PC-3 (cell line): ENCODE results near the gene SCGB1A1. TPM values are rescaled to one million over a fixed set of nuclear protein-coding genes. Genes with fewer than 3 reads are reported as not detected.

Experiments
- ATAC-seq: fragments of 200-7000 bp; cut with Tn5 transposase; 2 replicates; pipeline ENCODE4 v1.9.1; 2020; ENCODE audit warnings: mild to moderate bottlenecking, moderate library complexity
- BruUV-seq: library from RNA; stranded (reverse); fragments of 400-500 nt; replicated peaks from 2 replicates; lab custom pipeline; 2021; lab: Mats Ljungman, UMichigan
- CTCF ChIA-PET: fragments of 300-600 bp; sonication (Branson Sonifier 250); formaldehyde crosslinking; loops from one replicate; lab custom pipeline; 2022; ENCODE audit warnings: antibody characterized with exemption; lab: Charles Lee
- POLR2A ChIA-PET: fragments of 300-600 bp; sonication (Branson Sonifier 250); formaldehyde crosslinking; loops from one replicate; lab custom pipeline; 2022; ENCODE audit warnings: antibody characterized with exemption; ENCODE audit not compliant: unreplicated experiment; lab: Charles Lee
- DNase-seq: peaks from one replicate; pipeline ENCODE4 v3.0.0-alpha.2; 2015
- H2AFZ ChIP-seq: fragments of 300-600 bp; sonication (generic); 2 replicates; pipeline ENCODE4 v1.6.0; 2016; ENCODE audit warnings: antibody characterized with exemption, low read length
- H3F3A ChIP-seq: fragments of 300-600 bp; sonication (generic); one replicate; pipeline ENCODE4 v1.6.0; 2017; ENCODE audit warnings: antibody characterized with exemption, low read length, control low read depth, mild to moderate bottlenecking; ENCODE audit not compliant: unreplicated experiment
- H3K27ac ChIP-seq: fragments of 300-600 bp; sonication (generic); 2 replicates; pipeline ENCODE4 v1.5.1; 2016; ENCODE audit warnings: mild to moderate bottlenecking, low read length
- H3K27me3 ChIP-seq: fragments of 300-600 bp; sonication (generic); 2 replicates; pipeline ENCODE4 v1.6.1; 2016; ENCODE audit warnings: low read length, mixed read lengths
- H3K36me3 ChIP-seq: fragments of 300-600 bp; sonication (generic); 2 replicates; pipeline ENCODE4 v1.6.1; 2016; ENCODE audit warnings: low read depth, mixed run types, low read length, mixed read lengths
- H3K4me1 ChIP-seq: fragments of 300-600 bp; sonication (generic); 2 replicates; pipeline ENCODE4 v1.5.1; 2016; ENCODE audit warnings: low read length; ENCODE audit not compliant: insufficient read depth
- H3K4me2 ChIP-seq: fragments of 300-600 bp; sonication (generic); 2 replicates; pipeline ENCODE4 v1.6.0; 2016; ENCODE audit warnings: low read length
- H3K4me3 ChIP-seq: fragments of 300-600 bp; sonication (generic); 2 replicates; pipeline ENCODE4 v1.5.1; 2016; ENCODE audit warnings: mild to moderate bottlenecking, low read length, mixed read lengths
- H3K79me2 ChIP-seq: fragments of 300-600 bp; sonication (generic); 2 replicates; pipeline ENCODE4 v1.6.1; 2017; ENCODE audit warnings: low read length, mixed read lengths
- H3K9ac ChIP-seq: fragments of 300-600 bp; sonication (generic); 2 replicates; pipeline ENCODE4 v1.6.0; 2016; ENCODE audit warnings: mild to moderate bottlenecking, low read length
- H3K9me2 ChIP-seq: fragments of 300-600 bp; sonication (generic); replicated peaks from 2 replicates; pipeline ENCODE4 v1.6.1; 2016; ENCODE audit warnings: mixed run types, low read length, mixed read lengths
- H3K9me3 ChIP-seq: fragments of 300-600 bp; sonication (generic); 2 replicates; pipeline ENCODE4 v1.6.1; 2016; ENCODE audit warnings: low read length, mixed read lengths
- H4K20me1 ChIP-seq: fragments of 300-600 bp; sonication (generic); 2 replicates; pipeline ENCODE4 v1.6.1; 2016; ENCODE audit warnings: low read length, mixed read lengths
- EZH2 ChIP-seq: fragments of 300-600 bp; sonication (generic); IDR thresholded peaks from one replicate; pipeline ENCODE4 v1.6.1; 2017; ENCODE audit warnings: antibody characterized with exemption, mild to moderate bottlenecking, low read length; ENCODE audit not compliant: unreplicated experiment
- EZH2phosphoT487 ChIP-seq: fragments of 300-600 bp; sonication (generic); IDR thresholded peaks from 2 replicates; pipeline ENCODE4 v1.6.1; 2018; ENCODE audit warnings: mild to moderate bottlenecking, antibody characterized with exemption, low read length, borderline replicate concordance
- intact Hi-C: fragments of 100-400 bp; cut with micrococcal nuclease; formaldehyde crosslinking; loops from 2 replicates; pipeline ENCODE4 v1.9.0; 2023
- total RNA-seq: library from RNA; depleted of rRNA; stranded (reverse); fragments of >200 nt; gene quantifications from 2 replicates; pipeline ENCODE4 v1.2.3, GENCODE V29; 2014
- TF ChIP-seq, protein P1 (sequence below): fragments of 300-600 bp; sonication (generic); conservative IDR thresholded peaks from 2 replicates; pipeline ENCODE4 v1.5.1; 2017; ENCODE audit warnings: antibody characterized with exemption, low read depth, mild to moderate bottlenecking, low read length

The SCGB1A1 gene
- total RNA-seq, 1 experiment from 2014 or later = not detected

DNA sequence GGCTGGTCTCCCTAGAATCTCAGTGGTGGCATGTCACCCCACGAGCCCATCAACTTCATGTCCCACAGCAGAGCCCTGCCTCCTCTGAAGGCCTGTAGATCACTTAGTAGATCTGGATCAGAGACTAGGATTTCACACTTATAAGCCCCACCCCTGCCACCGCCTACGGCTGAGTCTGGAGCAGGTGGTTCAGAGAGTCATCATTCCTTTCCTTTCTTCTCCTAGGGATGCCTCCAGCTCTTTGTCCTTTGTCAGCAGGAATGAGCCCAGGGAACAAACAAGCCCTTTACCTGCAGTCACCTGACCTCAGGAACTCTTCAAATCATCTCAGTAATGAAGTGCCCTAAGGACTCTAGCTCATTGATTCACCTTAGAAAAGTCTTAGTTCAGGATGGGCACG is 37.8 kb downstream of the SCGB1A1 start:
- no TSS peak for BruUV-seq
- Histone ChIP-seq H3F3A (no peaks in the 10 kb centered on the region), H3K27ac (no peak overlapping the region), H3K27me3 (no peaks in the 10 kb centered on the region), H3K4me3 (no peak overlapping the region), H3K79me2 (no peaks in the 10 kb centered on the region), H3K9me2 (no peaks in the 10 kb centered on the region), H3K9ac (no peak overlapping the region), H4K20me1 (no peaks in the 10 kb centered on the region), H3K4me2 (no peak overlapping the region), H3K36me3 (no peaks in the 10 kb centered on the region), H3K4me1 (peaks cover 5% of the 10 kb centered on the region), H3K9me3 (no peaks in the 10 kb centered on the region), H2AFZ (no peak overlapping the region)
- CTCF ChIA-PET = no interaction called here
- intact Hi-C loops = no loop called here
- no peak for ATAC-seq
- TF ChIP-seq EZH2 = no peak
- no peak for TF ChIP-seq EZH2phosphoT487
- DNase-seq = no peak
- POLR2A ChIA-PET = interaction anchor here (0.5 kb wide), 1 partner anchor 518 kb away, joined by 3 read pairs; no protein-coding TSS in a partner anchor

DNA sequence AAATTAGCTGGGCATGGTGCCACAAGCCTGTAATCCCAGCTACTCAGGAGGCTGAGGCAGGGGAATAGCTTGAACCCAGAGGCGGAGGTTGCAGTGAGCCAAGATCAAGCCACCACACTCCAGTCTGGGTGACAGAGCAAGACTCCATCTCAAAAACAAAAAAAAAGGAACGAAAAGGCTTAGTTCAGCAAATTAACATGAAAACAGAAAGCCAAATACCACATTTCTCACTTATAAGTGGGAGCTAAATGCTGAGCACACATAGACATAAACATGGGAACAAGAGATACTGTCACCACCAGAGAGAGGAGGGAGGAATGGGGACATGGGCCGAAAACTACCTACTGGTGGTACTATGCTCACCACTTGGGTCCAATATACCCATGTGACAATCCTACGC is 38.6 kb downstream of the SCGB1A1 start:
- Histone ChIP-seq H3K27me3 (no peaks in the 10 kb centered on the region), H3K4me3 (no peak overlapping the region), H3F3A (no peaks in the 10 kb centered on the region), H2AFZ (no peak overlapping the region), H4K20me1 (no peaks in the 10 kb centered on the region), H3K9me2 (no peaks in the 10 kb centered on the region), H3K4me1 (peaks cover 14% of the 10 kb centered on the region), H3K79me2 (no peaks in the 10 kb centered on the region), H3K9ac (no peak overlapping the region), H3K4me2 (no peak overlapping the region), H3K36me3 (no peaks in the 10 kb centered on the region), H3K9me3 (no peaks in the 10 kb centered on the region), H3K27ac (no peak overlapping the region)
- CTCF ChIA-PET = no interaction called here
- POLR2A ChIA-PET = no interaction called here
- intact Hi-C loops = no loop called here
- TF ChIP-seq EZH2phosphoT487 (no peak), EZH2 (no peak)
- TF ChIP-seq, protein P1, sequence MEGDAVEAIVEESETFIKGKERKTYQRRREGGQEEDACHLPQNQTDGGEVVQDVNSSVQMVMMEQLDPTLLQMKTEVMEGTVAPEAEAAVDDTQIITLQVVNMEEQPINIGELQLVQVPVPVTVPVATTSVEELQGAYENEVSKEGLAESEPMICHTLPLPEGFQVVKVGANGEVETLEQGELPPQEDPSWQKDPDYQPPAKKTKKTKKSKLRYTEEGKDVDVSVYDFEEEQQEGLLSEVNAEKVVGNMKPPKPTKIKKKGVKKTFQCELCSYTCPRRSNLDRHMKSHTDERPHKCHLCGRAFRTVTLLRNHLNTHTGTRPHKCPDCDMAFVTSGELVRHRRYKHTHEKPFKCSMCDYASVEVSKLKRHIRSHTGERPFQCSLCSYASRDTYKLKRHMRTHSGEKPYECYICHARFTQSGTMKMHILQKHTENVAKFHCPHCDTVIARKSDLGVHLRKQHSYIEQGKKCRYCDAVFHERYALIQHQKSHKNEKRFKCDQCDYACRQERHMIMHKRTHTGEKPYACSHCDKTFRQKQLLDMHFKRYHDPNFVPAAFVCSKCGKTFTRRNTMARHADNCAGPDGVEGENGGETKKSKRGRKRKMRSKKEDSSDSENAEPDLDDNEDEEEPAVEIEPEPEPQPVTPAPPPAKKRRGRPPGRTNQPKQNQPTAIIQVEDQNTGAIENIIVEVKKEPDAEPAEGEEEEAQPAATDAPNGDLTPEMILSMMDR = no peak
- BruUV-seq = no TSS peak
- DNase-seq = no peak
- ATAC-seq = no peak

DNA sequence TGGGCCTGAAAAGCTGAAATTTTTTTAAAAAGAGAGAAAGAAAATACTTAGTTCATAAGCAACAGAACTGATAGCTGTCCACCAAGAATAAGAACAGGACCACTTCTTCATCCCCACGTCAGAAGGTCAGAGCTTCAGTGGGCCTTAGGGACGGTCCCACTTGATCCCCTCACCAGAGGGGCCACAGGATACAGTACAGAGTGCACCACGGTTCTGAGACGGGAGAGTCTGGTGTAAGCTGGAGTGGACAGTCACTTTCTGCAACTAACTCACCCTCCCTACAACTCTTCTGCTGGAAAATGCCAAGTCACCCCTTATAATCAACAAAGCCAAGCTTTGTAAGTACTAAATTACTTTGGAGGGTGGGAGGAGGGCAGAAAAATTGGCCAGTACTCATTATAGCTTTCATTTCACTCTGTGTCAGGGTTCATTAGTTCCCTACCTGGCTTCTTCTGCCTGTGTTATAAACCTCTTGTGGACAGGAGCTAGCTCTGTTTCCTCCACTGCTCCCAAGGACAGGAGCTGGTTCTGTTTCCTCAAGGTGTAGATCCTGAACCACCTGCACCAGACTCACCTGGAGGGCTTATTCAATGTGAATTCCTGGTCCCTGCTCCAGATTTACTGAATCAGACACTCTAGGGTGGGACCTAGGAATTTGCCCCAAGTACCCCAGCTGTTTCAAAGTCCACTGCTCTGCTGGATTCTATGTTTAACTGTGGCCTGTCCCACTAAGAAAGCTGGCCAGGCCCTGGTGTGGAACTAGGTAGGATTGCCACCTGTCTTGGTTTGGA is 39.6 kb downstream of the SCGB1A1 start:
- H3K27me3 ChIP-seq = no peaks in the 10 kb centered on the region
- peaks cover 15% of the 10 kb centered on the region for H3K4me1 ChIP-seq
- no peak overlapping the region for H3K4me2 ChIP-seq
- no peaks in the 10 kb centered on the region for H4K20me1 ChIP-seq
- no peak for TF ChIP-seq EZH2phosphoT487
- TF ChIP-seq EZH2 = no peak
- TF ChIP-seq, protein P1 = no peak
- H3K9me3 ChIP-seq = no peaks in the 10 kb centered on the region
- H3K9ac ChIP-seq = no peak overlapping the region
- no peaks in the 10 kb centered on the region for H3F3A ChIP-seq
- intact Hi-C loops = no loop called here
- H3K4me3 ChIP-seq = no peak overlapping the region
- H3K27ac ChIP-seq = no peak overlapping the region
- no TSS peak for BruUV-seq
- POLR2A ChIA-PET = no interaction called here
- no peaks in the 10 kb centered on the region for H3K36me3 ChIP-seq
- H3K9me2 ChIP-seq = no peaks in the 10 kb centered on the region
- H2AFZ ChIP-seq = no peak overlapping the region
- peak; percentile 26 for ATAC-seq
- H3K79me2 ChIP-seq = no peaks in the 10 kb centered on the region
- DNase-seq = no peak
- CTCF ChIA-PET = no interaction called here
